Lower leg skin (tissue), 4 donors: ENCODE results near the gene MBD5. TPM values are rescaled to one million over a fixed set of nuclear protein-coding genes. Genes with fewer than 3 reads are reported as not detected.

Experiments used
- DNase-seq, 2 donors: peaks; one replicate each; pipeline ENCODE4 v3.0.0-alpha.2; 2019; ENCODE audit warnings: low spot score in 2 of 2
- H3K4me3 ChIP-seq: fragments of 200-600 bp; sonication (generic); 2 replicates; pipeline ENCODE4 v1.5.1; 2017; ENCODE audit warnings: mild to moderate bottlenecking, low read depth; ENCODE audit not compliant: poor library complexity, severe bottlenecking
- CTCF ChIP-seq, 3 donors: fragments of 450-650 bp; IDR thresholded peaks; one replicate each; pipeline ENCODE4 v1.5.1; 2016; ENCODE audit warnings: antibody characterized with exemption in 3 of 3, mild to moderate bottlenecking in 3 of 3, moderate library complexity in 2 of 3
- POLR2A ChIP-seq, 2 donors: fragments of 450-650 bp; IDR thresholded peaks; one replicate each; pipeline ENCODE4 v1.6.1; 2016 to 2017; ENCODE audit warnings: antibody characterized with exemption in 2 of 2, mild to moderate bottlenecking in 1 of 2, moderate library complexity in 1 of 2
- WGBS, 2 donors: methylation state at CpG; one replicate each; pipeline ENCODE4 v1.1.5; 2018; 5-methylcytosine and 5-hydroxymethylcytosine counted together
- intact Hi-C: fragments of 100-400 bp; cut with DNase I; formaldehyde crosslinking; loops from one replicate; pipeline ENCODE4 v1.15.0; 2023; ENCODE audit warnings: low total_unique reads
- total RNA-seq, 4 donors: library from RNA; depleted of rRNA; stranded (reverse); fragments of >200 nt; gene quantifications; one replicate each; pipeline ENCODE4 v1.1.0, GENCODE V29; 2016

The MBD5 gene
- total RNA-seq, 4 donors from 2014 or later: 13.5 to 22.3 (median 17.4) TPM

GRCh38 chr2:148259674-148260073 lies 238.8 kb downstream of the MBD5 start:
- intact Hi-C loops: no loop called here
- H3K4me3 ChIP-seq: no peak overlapping the region
- TF ChIP-seq POLR2A (IDR thresholded peaks at IDR 0.05) (no peak), CTCF (IDR thresholded peaks at IDR 0.05) (no peak)
- no peak for DNase-seq
- 83 to 86% methylated on average over 6 of the region's 6 CpGs for WGBS, 2 donors

- WGBS, 2 donors: 93 to 97% methylated on average over 2 of the region's 2 CpGs
- TF ChIP-seq POLR2A (IDR thresholded peaks at IDR 0.05): no peak
- TF ChIP-seq CTCF (IDR thresholded peaks at IDR 0.05): no peak
- H3K4me3 ChIP-seq: no peak overlapping the region
- intact Hi-C loops: no loop called here
- DNase-seq: no peak
These were observed 243.0 kb downstream of the MBD5 start for GRCh38 chr2:148263890-148264289.

GRCh38 chr2:148273158-148273691 lies 252.3 kb downstream of the MBD5 start:
- intact Hi-C loops: no loop called here
- WGBS, 2 donors: 65 to 66% methylated on average over 4 of the region's 4 CpGs

GRCh38 chr2:148279216-148279615 lies 258.3 kb downstream of the MBD5 start:
- no peak for TF ChIP-seq POLR2A (IDR thresholded peaks at IDR 0.05)
- TF ChIP-seq CTCF (IDR thresholded peaks at IDR 0.05): no peak
- WGBS, 2 donors: 50 to 69% methylated on average over 3 of the region's 3 CpGs
- intact Hi-C loops: no loop called here
- no peak overlapping the region for H3K4me3 ChIP-seq
- DNase-seq: no peak

More at GRCh38 chr2:148273158-148273691, 252.3 kb downstream of the MBD5 start:
- TF ChIP-seq CTCF (IDR thresholded peaks at IDR 0.05): no peak
- no peak for TF ChIP-seq POLR2A (IDR thresholded peaks at IDR 0.05)
- no peak for DNase-seq
- H3K4me3 ChIP-seq: no peak overlapping the region

- H3K4me3 ChIP-seq: no peak overlapping the region
- WGBS, 2 donors: 59 to 65% methylated on average over 1 of the region's 1 CpG
- intact Hi-C loops: no loop called here
- TF ChIP-seq CTCF (IDR thresholded peaks at IDR 0.05): no peak
- no peak for TF ChIP-seq POLR2A (IDR thresholded peaks at IDR 0.05)
- DNase-seq: no peak
These were observed 261.3 kb downstream of the MBD5 start for GRCh38 chr2:148282201-148282600.

GRCh38 chr2:148292431-148292830 lies 271.5 kb downstream of the MBD5 start:
- 94 to 95% methylated on average over 2 of the region's 2 CpGs for WGBS, 2 donors

More at GRCh38 chr2:148292431-148292830, 271.5 kb downstream of the MBD5 start:
- no peak for DNase-seq
- intact Hi-C loops: no loop called here
- TF ChIP-seq CTCF (IDR thresholded peaks at IDR 0.05): no peak
- H3K4me3 ChIP-seq: no peak overlapping the region
